GM21825 (cell line): ENCODE data around the gene REXO5.

Experiments
- ATAC-seq: cut with Tn5 transposase; IDR thresholded peaks from one replicate; pipeline ENCODE4 v1.9.1; 2021; ENCODE audit warnings: mild to moderate bottlenecking, moderate library complexity; ENCODE audit not compliant: unreplicated experiment

The REXO5 gene

DNA sequence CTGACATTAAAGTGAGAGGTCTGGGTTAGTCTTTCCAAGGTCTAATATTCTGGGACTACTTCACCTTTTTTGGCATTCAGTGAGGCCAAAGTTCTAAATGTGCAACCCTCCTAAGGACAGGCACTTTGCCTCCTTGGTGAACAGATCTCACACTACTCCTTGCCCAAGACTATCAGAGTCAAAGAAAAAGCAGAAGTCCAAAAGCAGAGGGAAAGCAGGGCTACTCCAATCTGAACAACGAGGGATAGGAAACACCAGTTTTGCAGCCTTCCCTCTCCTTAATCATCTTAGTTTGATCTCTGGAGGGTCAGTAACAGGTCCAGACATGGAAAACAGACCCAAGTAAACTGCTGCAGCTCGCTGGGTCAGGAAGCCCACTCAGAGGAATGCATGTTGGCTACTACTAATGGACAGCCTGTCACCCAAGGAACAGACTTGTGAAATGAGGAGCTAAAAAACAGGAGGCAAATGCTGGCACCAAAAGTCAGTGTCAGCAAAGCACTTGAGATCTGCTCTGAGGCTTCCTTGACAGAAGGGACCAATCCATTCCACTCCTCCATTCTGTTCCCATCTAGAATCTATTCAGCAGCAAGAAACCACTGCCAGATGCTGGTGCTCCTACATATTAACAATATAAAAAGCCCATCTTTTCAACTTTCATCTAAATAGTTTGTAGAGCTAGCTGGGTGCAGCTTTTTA, 63.9 kb downstream of the REXO5 start:
- ATAC-seq: no peak

DNA sequence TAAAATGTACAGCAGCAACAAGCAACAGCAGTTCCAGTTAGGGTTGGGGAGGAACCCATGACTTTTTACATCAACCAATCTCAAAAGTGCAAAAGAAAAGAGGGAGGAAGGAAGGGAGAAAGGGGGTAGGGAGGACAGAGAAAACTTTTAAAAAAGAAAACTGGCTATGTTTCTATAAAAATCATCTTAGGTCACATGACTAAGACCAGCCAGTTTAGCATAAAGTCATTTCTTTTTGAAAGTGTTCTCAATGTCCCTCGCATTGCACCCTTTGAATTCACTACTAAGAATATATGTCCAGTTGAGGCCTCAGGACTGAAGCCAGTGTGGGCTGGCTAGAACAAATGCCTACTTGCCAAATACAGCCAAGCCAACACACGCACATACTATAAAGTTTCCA, 64.9 kb downstream of the REXO5 start:
- ATAC-seq: no peak

DNA sequence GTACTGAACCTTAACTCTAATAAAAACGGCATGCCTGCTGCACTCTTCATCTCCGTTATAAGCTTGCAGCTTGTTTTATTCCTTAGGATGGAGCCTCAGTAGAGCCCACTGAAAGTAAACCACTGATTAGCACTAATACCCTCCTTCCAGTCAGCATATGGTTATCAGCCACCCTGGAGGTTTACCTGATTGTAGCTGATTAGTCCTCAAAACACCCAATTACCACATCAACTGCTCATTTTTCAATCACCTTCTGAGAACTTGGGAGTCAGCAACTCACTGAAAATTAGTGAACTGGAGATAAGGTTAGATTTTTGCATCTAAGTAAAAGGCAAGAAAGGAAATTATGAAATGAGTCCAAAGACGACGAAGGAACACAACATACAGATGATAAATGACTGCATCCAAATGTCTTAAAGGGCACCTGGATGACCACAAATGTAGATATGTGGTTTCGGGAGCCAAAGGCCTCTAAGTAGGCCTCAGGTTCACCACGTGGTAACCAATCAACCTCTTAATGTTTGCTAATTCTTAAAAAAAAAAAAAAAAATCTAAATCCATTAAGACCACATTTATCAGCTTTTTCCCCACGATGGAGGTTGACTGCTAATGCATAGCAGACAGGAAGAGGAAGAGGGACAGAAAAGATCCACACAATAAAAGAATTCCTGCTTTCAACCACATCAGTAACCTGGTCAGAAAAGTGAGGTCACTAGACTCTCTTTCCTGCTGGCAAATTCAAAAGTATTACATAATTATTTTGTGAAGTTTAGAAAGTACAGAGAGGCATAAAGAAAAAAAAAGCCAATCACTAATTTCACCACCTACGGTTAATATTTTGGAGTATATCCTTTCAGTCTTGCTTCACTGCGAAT, 65.9 kb downstream of the REXO5 start:
- no peak for ATAC-seq

DNA sequence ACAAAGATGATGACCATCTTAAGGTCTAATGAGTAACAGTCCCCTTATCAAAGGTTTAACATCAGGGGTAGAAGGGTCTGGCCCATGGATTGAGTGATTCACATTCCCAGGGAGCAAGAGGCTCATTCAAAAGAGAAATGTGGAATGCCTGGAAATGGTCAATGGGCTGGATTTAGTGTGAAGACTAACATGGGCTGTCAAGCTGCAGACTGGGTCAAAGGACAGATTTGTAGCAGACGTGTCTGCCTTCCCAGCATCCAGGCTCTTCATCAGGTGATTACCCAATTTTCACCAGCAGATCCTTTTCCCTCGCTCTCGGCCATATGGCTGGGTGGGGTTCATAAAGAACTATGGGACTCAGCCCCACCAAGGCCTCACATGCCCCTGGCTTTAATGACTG, 67.0 kb downstream of the REXO5 start:
- ATAC-seq: no peak

DNA sequence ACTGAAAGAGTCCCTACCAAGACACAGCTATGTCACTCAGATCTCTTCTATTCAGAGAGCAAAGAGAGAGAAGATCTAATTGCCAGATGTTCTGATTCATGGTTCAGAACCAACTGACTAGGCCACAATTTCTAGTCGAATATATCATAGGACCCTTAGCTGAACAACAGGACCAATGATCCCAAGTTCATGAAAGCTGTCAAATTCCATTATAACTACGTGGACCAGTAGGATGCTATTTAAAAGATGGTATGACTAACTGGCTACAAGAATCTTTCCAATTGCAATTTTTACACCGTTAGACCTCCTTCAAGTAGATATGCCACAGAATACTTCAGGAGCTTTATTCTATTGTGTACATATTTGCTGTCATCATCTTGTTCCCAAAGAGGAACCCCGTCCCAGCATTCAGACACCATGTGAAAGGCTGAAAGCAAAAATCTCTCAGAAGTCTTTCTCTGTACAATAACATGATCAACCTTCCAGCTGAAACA, 67.8 kb downstream of the REXO5 start:
- peak; percentile 1 for ATAC-seq

DNA sequence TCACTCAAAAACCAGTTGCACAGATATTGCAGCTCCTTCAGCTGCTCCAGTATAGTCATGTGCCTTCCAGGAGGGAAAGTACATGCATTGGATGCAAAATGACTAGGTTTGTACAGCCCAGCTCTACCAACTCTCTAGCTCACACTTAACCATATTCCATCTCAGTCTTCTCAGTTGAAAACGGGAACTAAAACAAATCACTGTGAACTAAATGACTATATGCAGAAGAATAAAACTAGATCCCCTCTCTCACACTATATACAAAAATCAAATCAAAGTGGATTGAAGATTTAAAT, 69.0 kb downstream of the REXO5 start:
- no peak for ATAC-seq

DNA sequence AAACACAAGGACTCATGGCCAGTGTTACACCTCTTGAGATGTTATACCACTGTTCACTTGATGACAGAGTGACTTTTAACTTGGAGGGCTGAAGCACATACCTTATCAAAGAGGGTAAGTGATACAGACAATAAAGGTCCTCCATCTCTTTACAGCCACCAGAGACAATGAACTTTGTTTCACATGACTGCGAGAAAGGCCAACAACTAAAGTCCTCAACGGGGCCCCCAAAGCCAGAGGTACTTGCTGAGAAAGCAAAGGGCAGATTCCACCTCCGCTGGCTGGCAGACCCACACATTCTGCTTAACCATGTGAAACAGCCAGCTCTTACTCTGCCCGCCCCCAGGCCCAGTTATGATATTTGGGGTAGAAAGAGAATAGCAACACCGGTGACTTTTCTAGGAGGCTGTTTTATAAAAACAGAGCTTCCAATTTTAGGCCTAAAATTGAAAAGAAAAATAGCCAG, 72.4 kb downstream of the REXO5 start:
- no peak for ATAC-seq

DNA sequence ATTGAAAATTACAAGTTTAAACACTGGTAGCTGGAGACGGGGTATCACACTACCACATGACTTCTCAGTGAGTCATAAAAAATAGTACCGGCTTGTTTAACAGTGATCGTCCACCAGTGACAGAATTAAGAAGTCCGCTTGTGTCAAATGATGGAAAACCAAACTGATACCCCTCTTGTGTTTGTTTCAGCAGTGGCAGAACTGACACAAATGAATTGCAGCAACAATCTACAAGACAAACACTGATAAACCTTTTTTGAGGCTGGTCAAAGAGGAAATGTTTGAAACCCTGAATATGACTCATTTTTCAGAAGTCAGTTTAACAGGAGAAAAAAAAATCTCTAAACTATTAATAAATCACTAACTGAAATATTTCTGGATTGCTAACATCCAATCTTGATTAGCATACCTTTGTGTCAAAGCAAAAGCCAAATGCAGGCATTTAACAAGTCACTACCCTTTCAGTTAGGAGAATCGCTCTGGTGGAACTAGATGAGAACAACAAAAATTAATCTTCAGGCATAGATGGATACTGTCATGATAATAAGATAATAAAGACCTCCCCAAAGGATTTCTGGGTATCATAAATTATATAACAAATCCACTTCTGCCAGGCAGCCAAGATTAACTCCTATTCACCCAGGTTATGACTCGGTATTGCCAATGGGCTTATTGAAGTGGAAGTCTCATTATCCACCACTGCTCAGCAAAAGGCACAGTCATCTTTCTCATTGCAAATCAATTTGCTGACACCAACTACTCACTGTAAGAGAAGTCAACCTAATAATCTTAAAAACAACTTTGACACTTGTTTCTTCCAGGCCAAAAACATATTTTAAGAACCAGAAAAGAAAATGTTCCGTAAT, 73.1 kb downstream of the REXO5 start:
- no peak for ATAC-seq

DNA sequence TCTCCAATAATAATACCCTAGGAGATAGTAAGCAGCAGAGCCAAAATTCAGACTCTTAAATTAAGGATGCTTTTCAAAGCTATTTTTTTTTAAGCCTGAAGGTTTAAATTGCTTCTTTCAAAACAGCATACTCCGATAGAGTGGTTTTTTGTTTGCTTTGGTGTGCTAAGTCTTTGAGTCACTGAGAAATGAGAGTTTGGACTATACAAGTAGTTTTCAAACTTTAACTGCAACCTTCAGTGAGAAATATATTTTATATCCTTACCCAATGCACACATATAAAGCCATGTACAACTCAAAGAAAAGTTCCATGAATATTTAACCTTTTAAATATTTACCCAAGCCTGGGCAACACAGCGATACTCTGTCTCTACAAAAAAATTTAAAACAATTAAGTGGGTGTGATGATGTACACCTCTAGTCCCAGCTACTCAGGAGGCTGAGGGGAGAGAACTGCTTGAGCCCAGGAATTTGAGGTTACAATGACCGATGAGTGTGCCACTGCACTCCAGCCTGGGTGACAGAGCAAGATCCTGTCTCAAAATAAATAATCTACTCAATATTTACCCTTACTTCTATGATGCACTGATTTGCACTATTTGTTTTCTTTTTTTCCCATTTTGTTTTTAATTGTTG, 74.7 kb downstream of the REXO5 start:
- no peak for ATAC-seq

DNA sequence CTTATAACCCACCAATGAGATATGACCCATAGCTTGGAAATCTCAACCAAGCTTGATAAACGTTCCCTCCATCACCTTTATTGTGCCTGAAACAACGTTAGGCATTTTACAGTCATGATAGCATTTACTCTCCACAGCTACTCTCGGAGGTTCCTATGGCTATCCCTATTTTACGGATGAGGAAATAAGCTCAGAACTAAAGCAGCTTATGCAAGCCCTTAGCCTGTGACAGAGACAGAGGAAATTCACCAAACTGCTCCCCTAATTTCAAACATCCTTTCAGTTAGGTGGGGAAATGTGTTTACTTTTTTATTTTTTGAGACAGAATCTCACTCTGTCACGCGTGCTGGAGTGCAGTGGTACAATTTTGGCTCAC, 75.2 kb downstream of the REXO5 start:
- no peak for ATAC-seq

DNA sequence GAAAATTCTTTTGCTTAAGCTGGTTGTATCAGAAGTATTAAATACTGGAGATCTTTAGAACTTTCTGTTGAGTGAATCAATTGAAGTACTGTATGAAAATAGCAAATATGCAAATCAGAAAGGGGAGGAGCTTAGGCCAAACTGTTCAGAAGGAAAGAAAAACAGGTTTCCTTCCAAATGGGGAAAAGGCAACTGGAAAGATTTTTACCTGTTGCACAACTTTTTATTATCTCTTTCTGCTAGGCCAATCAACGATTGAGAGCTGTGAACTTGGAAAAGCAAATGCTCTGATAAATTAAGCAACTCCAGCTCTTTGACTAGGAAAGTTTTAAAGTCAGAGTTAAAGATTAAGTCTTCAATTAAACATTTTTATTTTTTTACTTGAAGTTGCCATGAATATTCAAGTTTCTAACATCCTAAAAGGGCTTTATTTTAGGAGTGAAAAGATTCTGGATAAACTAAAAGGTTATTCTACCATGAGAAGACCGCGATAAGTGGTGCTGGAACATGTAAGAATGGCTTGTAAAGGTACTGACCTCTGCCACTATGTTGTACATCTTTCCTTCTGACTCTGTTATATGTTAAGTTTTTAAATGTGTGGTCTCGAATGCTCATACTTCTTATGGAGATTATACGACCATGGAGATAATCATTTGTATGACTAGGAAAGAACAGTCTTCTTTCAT, 77.4 kb downstream of the REXO5 start:
- no peak for ATAC-seq

DNA sequence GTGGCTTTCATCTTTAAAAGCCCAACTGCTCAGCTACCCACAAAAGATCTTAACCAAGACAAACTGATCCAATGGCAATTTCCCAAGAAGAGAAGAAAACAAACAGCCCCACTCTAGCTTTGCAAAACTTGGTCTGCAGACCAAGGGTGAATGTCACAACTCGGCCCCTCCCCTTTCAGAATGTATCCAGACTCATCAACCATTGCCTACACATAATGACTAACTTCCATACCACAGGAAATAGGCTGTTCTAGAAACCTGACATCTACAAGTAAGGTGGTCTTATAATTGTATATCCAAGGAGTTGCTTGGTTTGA, 77.9 kb downstream of the REXO5 start:
- ATAC-seq: no peak

DNA sequence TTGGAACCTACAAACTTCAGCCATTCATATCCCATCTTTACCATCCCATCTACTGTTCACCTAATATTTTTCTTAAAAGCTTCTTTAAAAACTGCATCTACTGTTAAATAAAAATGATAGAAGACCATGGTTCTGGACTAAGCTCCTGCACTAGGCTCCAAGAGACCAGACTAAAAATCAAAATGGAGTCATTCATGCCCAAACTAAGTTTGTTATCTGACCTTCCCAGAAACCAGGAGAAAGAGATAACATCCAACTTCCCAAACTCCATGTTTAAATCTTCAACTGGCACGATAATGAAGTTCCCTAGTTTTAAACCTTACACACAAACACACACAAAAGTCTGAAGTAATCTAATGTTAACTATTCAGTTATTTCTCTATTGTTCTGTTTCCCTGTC, 80.0 kb downstream of the REXO5 start:
- no peak for ATAC-seq

DNA sequence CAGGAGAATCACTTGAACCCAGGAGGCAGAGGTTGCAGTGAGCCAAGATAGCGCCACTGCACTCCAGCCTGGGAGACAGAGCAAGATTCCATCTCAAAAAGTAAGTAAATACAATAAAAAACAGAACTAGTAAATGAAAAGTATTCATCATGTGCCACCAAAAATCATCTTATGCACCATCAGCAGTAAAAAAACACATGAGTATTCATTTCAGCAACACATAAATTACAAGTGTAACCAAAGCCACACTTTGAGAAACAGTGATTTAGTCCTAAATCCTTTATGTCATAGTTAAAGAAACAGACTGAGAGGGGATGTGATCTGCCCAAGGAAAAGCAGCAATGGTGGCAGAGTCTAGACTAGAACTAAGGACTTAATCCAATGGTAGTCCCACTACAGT, 80.9 kb downstream of the REXO5 start:
- ATAC-seq: no peak

DNA sequence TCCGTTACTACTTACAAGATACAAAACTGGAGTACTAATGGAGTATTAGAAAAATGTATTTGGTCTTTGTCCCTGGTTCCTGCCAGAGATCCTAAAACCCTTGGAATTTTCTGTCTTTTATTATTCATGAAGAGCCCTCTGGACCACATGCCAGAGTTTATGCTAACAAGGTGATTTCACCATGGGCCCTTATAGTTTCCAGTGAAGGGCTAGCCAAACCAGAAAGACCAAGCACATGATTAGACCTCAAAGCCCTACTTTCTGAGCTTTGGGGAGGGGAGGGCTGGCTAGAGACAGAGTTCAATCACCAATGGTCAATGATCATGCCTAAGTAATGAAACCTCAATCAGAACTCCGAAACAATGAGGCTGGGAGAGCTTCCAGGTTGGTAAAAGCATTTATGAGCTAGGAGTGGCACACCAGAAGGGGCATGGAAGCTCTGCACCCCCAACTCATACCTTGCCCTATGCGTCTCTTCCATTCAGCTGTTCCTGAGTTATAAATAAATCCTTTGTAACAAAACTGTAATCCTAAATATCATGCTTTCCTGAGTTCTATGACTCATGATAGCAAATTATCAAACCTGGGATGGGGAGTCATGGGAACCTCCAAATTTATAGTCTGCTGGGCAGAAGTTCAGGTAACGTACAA, 83.4 kb downstream of the REXO5 start:
- ATAC-seq: no peak

DNA sequence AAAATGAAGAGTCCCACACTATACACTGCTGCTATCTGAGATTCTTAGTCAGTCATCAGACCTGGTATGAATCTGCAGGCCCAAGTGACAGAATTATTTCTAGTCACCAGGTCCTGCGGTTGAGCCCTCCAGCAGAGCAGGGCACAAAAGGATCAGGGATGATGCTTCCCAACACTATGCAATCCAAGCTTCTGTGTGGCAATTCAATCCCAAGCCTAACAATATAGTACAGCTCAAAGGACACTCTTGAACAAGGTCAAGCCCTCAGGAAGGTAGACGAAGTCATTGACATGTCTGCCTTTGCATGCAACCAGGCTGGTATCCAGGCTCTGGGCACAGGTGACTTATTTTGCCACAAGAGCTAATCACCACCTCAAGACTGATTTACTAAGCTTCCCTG, 88.1 kb downstream of the REXO5 start:
- ATAC-seq: no peak

DNA sequence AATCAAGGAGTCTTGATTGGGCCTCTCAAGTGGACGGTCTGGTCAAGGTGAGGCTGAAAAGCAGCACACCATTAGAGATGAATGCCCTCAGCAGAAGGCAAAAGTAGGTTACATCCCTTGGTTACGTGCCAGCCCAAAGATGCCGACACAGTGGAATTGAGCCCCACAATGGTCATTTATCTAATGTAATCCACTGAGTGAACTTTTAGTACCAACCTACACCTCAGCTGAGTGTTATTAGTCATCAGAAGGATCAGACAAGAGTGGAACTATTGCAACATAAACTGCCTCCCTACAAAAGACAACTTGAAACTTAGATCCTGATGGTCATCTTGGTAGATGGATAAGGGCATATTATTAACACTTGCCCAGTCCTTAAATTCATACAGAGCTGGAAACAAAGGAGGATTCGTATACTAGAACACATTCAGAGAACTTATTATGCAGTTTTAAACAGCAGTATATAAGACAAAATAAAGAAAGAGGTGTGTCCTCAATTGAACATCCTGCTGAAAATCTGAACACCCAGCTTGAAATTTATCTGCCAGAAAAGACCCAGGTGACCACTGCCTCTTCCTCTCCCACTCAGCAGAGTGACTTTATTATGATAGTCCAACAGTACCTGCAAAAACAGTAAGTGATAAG, 91.0 kb downstream of the REXO5 start:
- no peak for ATAC-seq

DNA sequence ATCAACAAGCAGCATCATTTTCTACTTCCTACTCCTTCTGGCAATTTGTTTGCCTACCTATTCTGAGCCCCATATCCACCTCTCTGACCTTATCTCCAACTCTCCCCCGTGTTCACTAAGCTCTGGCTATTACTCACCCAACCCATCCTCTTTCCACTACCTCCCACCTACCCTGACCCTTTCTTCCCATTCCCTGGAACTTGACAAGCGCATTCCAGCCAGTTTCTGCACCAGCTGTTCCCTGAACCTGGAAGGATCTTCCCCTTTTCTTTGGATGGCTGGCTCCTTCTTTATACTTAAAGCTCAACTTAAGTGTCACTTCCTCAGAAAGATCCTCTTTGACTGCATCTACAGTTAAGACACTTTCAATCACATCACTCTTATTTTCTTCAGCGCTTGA, 91.6 kb downstream of the REXO5 start:
- ATAC-seq: no peak

DNA sequence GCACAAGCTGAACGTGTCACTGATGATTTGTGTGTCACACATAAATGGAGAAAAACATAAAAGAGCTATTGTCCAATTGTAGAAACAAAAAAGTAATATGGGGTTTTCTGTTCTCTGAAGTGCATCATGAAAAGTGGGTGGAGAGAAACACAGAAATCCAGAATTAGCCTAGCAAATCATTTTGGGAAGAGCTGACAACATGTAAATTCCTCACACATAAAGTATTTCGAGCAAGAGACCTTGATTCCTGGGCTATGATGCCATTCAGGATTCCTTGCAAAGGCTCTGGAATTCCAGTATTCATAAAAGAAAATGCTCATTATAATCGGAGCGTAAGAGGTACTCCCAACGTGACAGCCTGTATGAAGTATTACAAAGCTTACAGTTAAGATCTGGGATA, 92.7 kb downstream of the REXO5 start:
- ATAC-seq: no peak
